ENCODE measurements around the gene HGF.

HGF gene

DNA sequence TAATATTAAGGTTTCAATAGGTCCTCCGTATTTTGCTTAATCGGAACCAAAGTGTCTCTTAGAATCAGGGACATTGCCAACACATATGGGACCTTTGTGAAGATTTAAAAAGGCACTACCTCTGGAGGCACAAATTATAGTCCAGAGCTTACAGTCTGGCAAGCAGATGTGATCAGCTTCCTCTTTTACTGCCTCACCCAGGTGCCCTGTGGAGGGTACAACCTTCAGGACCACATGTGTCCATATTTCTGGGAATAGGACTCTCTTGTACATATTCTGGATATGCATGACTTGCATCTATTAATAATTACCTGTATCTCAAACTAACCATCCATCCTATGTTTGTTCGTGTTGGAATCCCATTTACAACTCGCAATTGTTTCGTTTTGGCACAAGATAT, 60.0 kb downstream of the HGF start:
- Histone ChIP-seq H3K27me3 (ENCODE audit: control insufficient read depth, insufficient read depth, low read length) (no peaks in the 10 kb centered on the region), H3K9me3 (ENCODE audit: control insufficient read depth, insufficient read depth, low read length) (no peaks in the 10 kb centered on the region), H3K9ac (ENCODE audit: low read depth, low read length) (no peak overlapping the region), H3K4me3 (ENCODE audit: low read depth, low read length) (no peak overlapping the region), H3K4me1 (ENCODE audit: control insufficient read depth, insufficient read depth, low read length) (no peaks in the 10 kb centered on the region), H3K36me3 (ENCODE audit: control insufficient read depth, insufficient read depth, low read length) (no peaks in the 10 kb centered on the region)

DNA sequence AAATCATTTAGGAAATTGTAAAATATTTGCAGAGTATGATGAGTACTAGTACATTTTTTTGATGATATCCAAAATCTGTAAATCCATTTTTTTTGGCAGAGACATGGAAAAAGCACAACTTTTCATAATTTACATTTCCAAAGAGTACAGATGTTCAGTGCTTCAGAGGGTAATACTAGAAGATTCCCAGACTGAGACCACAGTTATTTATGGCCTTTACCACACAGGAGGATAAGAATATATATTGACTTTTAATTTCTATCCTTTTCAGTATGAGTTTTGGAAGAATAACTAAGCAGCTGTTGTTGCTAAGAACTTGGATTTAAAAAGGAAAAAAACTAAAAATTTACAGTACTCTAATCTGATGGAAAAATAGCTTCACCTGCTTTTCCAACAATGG, 61.9 kb downstream of the HGF start:
- H3K4me3 ChIP-seq (ENCODE audit: low read depth, low read length): no peak overlapping the region
- H3K27me3 ChIP-seq (ENCODE audit: control insufficient read depth, insufficient read depth, low read length): no peaks in the 10 kb centered on the region
- H3K9me3 ChIP-seq (ENCODE audit: control insufficient read depth, insufficient read depth, low read length): no peaks in the 10 kb centered on the region
- H3K9ac ChIP-seq (ENCODE audit: low read depth, low read length): no peak overlapping the region
- H3K4me1 ChIP-seq (ENCODE audit: control insufficient read depth, insufficient read depth, low read length): no peaks in the 10 kb centered on the region
- H3K36me3 ChIP-seq (ENCODE audit: control insufficient read depth, insufficient read depth, low read length): no peaks in the 10 kb centered on the region

- H3K4me3 ChIP-seq (ENCODE audit: low read depth, low read length): no peak overlapping the region
- no peaks in the 10 kb centered on the region for H3K9me3 ChIP-seq (ENCODE audit: control insufficient read depth, insufficient read depth, low read length)
Measured at GRCh38 chr7:81707196-81707595, 62.7 kb downstream of the HGF start.

DNA sequence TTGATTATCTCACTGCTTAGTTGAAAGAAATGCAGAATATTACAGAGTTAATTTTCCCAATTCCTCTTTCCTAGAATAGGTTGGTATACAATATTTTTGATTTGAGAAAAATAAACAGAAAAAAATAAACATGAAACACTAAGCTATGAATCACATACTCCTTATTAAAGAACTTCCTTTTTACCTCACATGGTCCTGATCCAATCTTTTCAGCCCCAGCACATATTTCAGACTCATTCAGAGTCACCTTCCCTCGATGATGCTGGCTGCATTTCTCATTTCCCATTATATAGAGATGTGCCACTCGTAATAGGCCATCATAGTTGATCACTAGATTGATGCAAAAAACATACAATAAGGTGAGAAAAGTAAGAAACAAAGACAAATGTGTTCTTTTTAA, 64.6 kb downstream of the HGF start:
- no peaks in the 10 kb centered on the region for H3K36me3 ChIP-seq (ENCODE audit: control insufficient read depth, insufficient read depth, low read length)
- H3K9me3 ChIP-seq (ENCODE audit: control insufficient read depth, insufficient read depth, low read length): no peaks in the 10 kb centered on the region
- no peak overlapping the region for H3K4me3 ChIP-seq (ENCODE audit: low read depth, low read length)

More at GRCh38 chr7:81707196-81707595, 62.7 kb downstream of the HGF start:
- Histone ChIP-seq H3K36me3 (ENCODE audit: control insufficient read depth, insufficient read depth, low read length) (no peaks in the 10 kb centered on the region), H3K9ac (ENCODE audit: low read depth, low read length) (no peak overlapping the region), H3K4me1 (ENCODE audit: control insufficient read depth, insufficient read depth, low read length) (no peaks in the 10 kb centered on the region), H3K27me3 (ENCODE audit: control insufficient read depth, insufficient read depth, low read length) (no peaks in the 10 kb centered on the region)

DNA sequence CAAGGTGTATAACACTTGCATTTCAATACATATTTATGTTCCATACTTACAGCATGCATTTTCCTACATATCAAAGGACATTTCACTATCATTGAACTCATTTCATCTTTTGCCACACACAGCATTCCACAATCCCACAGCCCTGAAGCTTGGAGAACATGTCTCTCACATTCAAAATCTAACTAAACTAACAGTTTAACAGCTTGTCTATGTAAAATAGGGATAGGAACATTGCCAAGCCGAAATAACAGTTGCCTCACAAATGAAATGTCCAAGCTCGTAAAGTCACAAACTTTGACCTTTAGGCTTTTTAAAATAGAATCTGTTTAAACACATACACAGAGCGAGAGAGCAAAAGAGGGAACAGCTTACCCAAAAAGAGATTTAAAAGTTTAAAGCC, 65.3 kb downstream of the HGF start:
- no peak overlapping the region for H3K9ac ChIP-seq (ENCODE audit: low read depth, low read length)

More for the DNA sequence above, 64.6 kb downstream of the HGF start:
- H3K27me3 ChIP-seq (ENCODE audit: control insufficient read depth, insufficient read depth, low read length): no peaks in the 10 kb centered on the region
- no peaks in the 10 kb centered on the region for H3K4me1 ChIP-seq (ENCODE audit: control insufficient read depth, insufficient read depth, low read length)
- H3K9ac ChIP-seq (ENCODE audit: low read depth, low read length): no peak overlapping the region

DNA sequence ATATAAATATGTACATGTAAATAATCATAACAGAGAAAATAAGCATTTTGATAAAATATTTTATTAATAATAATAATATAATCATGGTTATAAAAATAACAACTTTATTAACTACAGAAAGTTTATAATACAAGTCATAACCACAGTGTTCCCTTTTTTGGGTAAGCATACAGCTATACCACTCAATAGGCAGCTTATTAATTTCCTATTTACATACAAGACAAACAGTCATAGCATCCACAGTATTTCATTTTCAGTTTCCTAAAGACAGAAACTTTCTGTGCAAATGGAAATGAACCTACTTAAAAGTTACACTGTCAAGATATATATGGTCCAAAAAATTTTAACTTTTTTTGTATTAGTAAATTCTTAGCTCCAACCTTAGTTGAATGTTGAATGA, 70.9 kb downstream of the HGF start:
- H3K9ac ChIP-seq (ENCODE audit: low read depth, low read length): no peak overlapping the region
- no peaks in the 10 kb centered on the region for H3K27me3 ChIP-seq (ENCODE audit: control insufficient read depth, insufficient read depth, low read length)
- no peaks in the 10 kb centered on the region for H3K9me3 ChIP-seq (ENCODE audit: control insufficient read depth, insufficient read depth, low read length)
- H3K4me3 ChIP-seq (ENCODE audit: low read depth, low read length): no peak overlapping the region
- H3K4me1 ChIP-seq (ENCODE audit: control insufficient read depth, insufficient read depth, low read length): no peaks in the 10 kb centered on the region
- no peaks in the 10 kb centered on the region for H3K36me3 ChIP-seq (ENCODE audit: control insufficient read depth, insufficient read depth, low read length)

More for the DNA sequence above, 65.3 kb downstream of the HGF start:
- H3K9me3 ChIP-seq (ENCODE audit: control insufficient read depth, insufficient read depth, low read length): no peaks in the 10 kb centered on the region
- H3K27me3 ChIP-seq (ENCODE audit: control insufficient read depth, insufficient read depth, low read length): no peaks in the 10 kb centered on the region
- H3K36me3 ChIP-seq (ENCODE audit: control insufficient read depth, insufficient read depth, low read length): no peaks in the 10 kb centered on the region
- H3K4me3 ChIP-seq (ENCODE audit: low read depth, low read length): no peak overlapping the region
- H3K4me1 ChIP-seq (ENCODE audit: control insufficient read depth, insufficient read depth, low read length): no peaks in the 10 kb centered on the region

GRCh38 chr7:81694711-81695110, 75.1 kb downstream of the HGF start:
- no peaks in the 10 kb centered on the region for H3K36me3 ChIP-seq (ENCODE audit: control insufficient read depth, insufficient read depth, low read length)
- no peak overlapping the region for H3K9ac ChIP-seq (ENCODE audit: low read depth, low read length)
- no peaks in the 10 kb centered on the region for H3K9me3 ChIP-seq (ENCODE audit: control insufficient read depth, insufficient read depth, low read length)
- no peaks in the 10 kb centered on the region for H3K27me3 ChIP-seq (ENCODE audit: control insufficient read depth, insufficient read depth, low read length)
- no peak overlapping the region for H3K4me3 ChIP-seq (ENCODE audit: low read depth, low read length)
- peaks cover 8% of the 10 kb centered on the region for H3K4me1 ChIP-seq (ENCODE audit: control insufficient read depth, insufficient read depth, low read length)

DNA sequence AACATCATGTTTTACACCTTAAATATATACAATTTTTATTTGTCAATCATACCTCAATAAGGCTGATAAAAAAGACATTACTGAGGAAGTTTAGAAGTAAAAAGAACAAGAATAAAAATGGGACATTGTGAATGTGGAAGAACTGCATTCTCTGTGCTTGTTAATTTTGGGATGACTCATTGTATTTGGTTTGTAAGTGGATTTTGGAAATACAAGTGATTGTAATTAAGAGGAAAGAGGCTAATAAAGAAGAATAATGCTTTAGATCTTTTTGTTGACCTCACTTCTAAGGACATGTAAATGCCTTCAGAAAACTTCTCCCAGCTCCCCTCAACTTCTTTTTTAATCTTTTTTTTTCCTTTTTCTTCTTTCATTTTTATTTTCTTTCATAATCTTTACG, 76.0 kb downstream of the HGF start:
- Histone ChIP-seq H3K36me3 (ENCODE audit: control insufficient read depth, insufficient read depth, low read length) (no peaks in the 10 kb centered on the region), H3K4me1 (ENCODE audit: control insufficient read depth, insufficient read depth, low read length) (peaks cover 15% of the 10 kb centered on the region), H3K4me3 (ENCODE audit: low read depth, low read length) (no peak overlapping the region), H3K27me3 (ENCODE audit: control insufficient read depth, insufficient read depth, low read length) (no peaks in the 10 kb centered on the region), H3K9ac (ENCODE audit: low read depth, low read length) (no peak overlapping the region), H3K9me3 (ENCODE audit: control insufficient read depth, insufficient read depth, low read length) (no peaks in the 10 kb centered on the region)

GRCh38 chr7:81693080-81693479, 76.8 kb downstream of the HGF start:
- no peak overlapping the region for H3K9ac ChIP-seq (ENCODE audit: low read depth, low read length)
- no peaks in the 10 kb centered on the region for H3K27me3 ChIP-seq (ENCODE audit: control insufficient read depth, insufficient read depth, low read length)
- H3K4me1 ChIP-seq (ENCODE audit: control insufficient read depth, insufficient read depth, low read length): peaks cover 18% of the 10 kb centered on the region
- no peak overlapping the region for H3K4me3 ChIP-seq (ENCODE audit: low read depth, low read length)
- H3K9me3 ChIP-seq (ENCODE audit: control insufficient read depth, insufficient read depth, low read length): no peaks in the 10 kb centered on the region
- no peaks in the 10 kb centered on the region for H3K36me3 ChIP-seq (ENCODE audit: control insufficient read depth, insufficient read depth, low read length)

DNA sequence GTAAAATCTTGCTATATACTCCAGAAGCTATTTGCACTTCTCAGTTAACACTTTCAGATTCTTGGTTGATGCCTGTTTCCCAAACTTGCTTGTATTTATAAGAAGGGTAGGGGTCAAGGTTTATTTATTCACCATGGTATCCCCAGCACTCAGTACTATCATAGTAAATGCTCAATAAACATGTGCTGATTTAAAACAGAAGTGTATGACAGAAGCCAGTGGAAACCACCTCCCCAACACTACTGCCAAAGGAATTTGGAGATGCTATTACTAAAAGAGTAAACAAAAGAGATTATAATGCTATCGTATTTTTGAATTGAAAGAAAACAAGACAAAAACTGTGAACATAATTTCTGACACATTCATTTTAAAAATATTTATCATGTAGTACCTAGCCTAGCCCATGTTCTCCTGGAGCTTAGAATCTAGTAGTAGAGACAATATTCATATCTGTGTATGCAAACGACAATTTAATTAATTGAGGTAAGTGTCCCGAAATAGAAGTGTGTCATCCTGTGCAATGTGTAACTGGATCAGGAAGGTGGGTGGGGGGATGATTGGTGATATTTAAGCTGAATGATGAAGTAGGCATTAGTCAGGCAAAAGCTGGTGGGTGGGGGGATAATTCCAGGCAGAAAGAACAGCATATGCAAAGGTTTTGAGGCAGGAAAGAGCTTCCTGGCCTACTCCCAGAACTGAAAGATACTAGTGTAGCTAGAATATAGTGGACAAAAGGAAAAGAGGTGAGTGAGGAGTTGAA, 77.5 kb downstream of the HGF start:
- H3K9ac ChIP-seq (ENCODE audit: low read depth, low read length): no peak overlapping the region
- no peaks in the 10 kb centered on the region for H3K27me3 ChIP-seq (ENCODE audit: control insufficient read depth, insufficient read depth, low read length)
- no peaks in the 10 kb centered on the region for H3K9me3 ChIP-seq (ENCODE audit: control insufficient read depth, insufficient read depth, low read length)
- no peaks in the 10 kb centered on the region for H3K36me3 ChIP-seq (ENCODE audit: control insufficient read depth, insufficient read depth, low read length)
- H3K4me1 ChIP-seq (ENCODE audit: control insufficient read depth, insufficient read depth, low read length): peaks cover 18% of the 10 kb centered on the region
- no peak overlapping the region for H3K4me3 ChIP-seq (ENCODE audit: low read depth, low read length)

GRCh38 chr7:81691199-81691821, 78.5 kb downstream of the HGF start:
- Histone ChIP-seq H3K27me3 (ENCODE audit: control insufficient read depth, insufficient read depth, low read length) (no peaks in the 10 kb centered on the region), H3K9me3 (ENCODE audit: control insufficient read depth, insufficient read depth, low read length) (no peaks in the 10 kb centered on the region), H3K36me3 (ENCODE audit: control insufficient read depth, insufficient read depth, low read length) (no peaks in the 10 kb centered on the region), H3K9ac (ENCODE audit: low read depth, low read length) (no peak overlapping the region), H3K4me3 (ENCODE audit: low read depth, low read length) (no peak overlapping the region), H3K4me1 (ENCODE audit: control insufficient read depth, insufficient read depth, low read length) (peaks cover 18% of the 10 kb centered on the region)

DNA sequence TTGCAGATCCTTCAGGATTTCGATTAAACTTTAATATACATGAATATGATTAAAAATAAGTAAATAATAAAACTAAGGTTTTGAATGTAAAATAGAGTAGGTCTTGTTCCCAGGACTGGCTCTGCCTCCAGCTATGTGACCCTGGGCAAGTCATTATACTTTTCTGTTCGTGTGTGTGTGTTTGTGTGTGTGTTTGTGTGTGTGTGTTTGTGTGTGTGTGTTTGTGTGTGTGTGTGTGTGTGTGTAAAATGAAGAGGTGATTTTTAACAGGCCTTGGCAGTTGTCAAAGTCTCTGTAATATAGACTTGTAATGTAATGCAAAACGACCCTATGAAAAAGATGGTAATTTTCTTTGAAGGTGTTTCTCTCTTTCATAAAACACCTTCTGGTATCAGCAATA, 79.2 kb downstream of the HGF start:
- no peaks in the 10 kb centered on the region for H3K9me3 ChIP-seq (ENCODE audit: control insufficient read depth, insufficient read depth, low read length)
- no peaks in the 10 kb centered on the region for H3K36me3 ChIP-seq (ENCODE audit: control insufficient read depth, insufficient read depth, low read length)
- H3K4me1 ChIP-seq (ENCODE audit: control insufficient read depth, insufficient read depth, low read length): peaks cover 18% of the 10 kb centered on the region
- no peak overlapping the region for H3K9ac ChIP-seq (ENCODE audit: low read depth, low read length)
- H3K27me3 ChIP-seq (ENCODE audit: control insufficient read depth, insufficient read depth, low read length): no peaks in the 10 kb centered on the region
- no peak overlapping the region for H3K4me3 ChIP-seq (ENCODE audit: low read depth, low read length)

All from iPS-15b (cell line).